GM12801 (cell line): ENCODE measurements around the gene OSTM1.

Source experiments
- CTCF ChIP-seq: IDR thresholded peaks from one replicate; pipeline ENCODE4 v1.5.1; 2011; ENCODE audit warnings: control low read depth; ENCODE audit not compliant: insufficient read length; ENCODE audit errors: extremely low read depth

The OSTM1 gene

GRCh38 chr6:108118359-108118724 lies 43.8 kb upstream of the OSTM1 start:
- TF ChIP-seq CTCF = no peak

GRCh38 chr6:108117427-108118358 lies 43.2 kb upstream of the OSTM1 start:
- TF ChIP-seq CTCF = no peak

GRCh38 chr6:108116546-108117426 lies 42.2 kb upstream of the OSTM1 start:
- no peak for TF ChIP-seq CTCF

- no peak for TF ChIP-seq CTCF
Observed at GRCh38 chr6:108115598-108116058, 41.1 kb upstream of the OSTM1 start.

GRCh38 chr6:108114841-108115597 lies 40.5 kb upstream of the OSTM1 start:
- TF ChIP-seq CTCF = no peak

GRCh38 chr6:108113557-108114519 lies 39.3 kb upstream of the OSTM1 start:
- no peak for TF ChIP-seq CTCF
